HS-27A (cell line): ENCODE data around the gene PATL2.
"Not testable (repeated sequence)": the region's sequence is repeated elsewhere in the genome, so short reads cannot be mapped to it uniquely, and the experiment has no call there.

Experiments used
- DNase-seq: peaks from one replicate; pipeline ENCODE4 v3.0.0-alpha.2; 2012; ENCODE audit warnings: low read depth, missing footprints

Gene PATL2

GRCh38 chr15:44719293-44719999, 8.3 kb upstream of the PATL2 start:
- no peak for DNase-seq

GRCh38 chr15:44718927-44719292, 7.8 kb upstream of the PATL2 start:
- no peak for DNase-seq

GRCh38 chr15:44718180-44718926, 7.2 kb upstream of the PATL2 start:
- no peak for DNase-seq

- no peak for DNase-seq
Observed at GRCh38 chr15:44716983-44717602, 6.0 kb upstream of the PATL2 start.

GRCh38 chr15:44715797-44716334, 4.7 kb upstream of the PATL2 start:
- no peak for DNase-seq

- no peak for DNase-seq
Observed at GRCh38 chr15:44715142-44715796, 4.1 kb upstream of the PATL2 start.

GRCh38 chr15:44713006-44713966, 2.2 kb upstream of the PATL2 start:
- DNase-seq = no peak

- DNase-seq = no peak
Observed at GRCh38 chr15:44712346-44713005, 1.4 kb upstream of the PATL2 start.

- DNase-seq = no peak
Observed at GRCh38 chr15:44711743-44712345, 721 bp upstream of the PATL2 start.

GRCh38 chr15:44710236-44711095, 657 bp downstream of the PATL2 start:
- DNase-seq = no peak

- no peak for DNase-seq
Observed at GRCh38 chr15:44706946-44707636, 4.0 kb downstream of the PATL2 start.

- no peak for DNase-seq
Observed at GRCh38 chr15:44706401-44706800, 4.7 kb downstream of the PATL2 start.

- no peak for DNase-seq
Observed at GRCh38 chr15:44705986-44706385, 5.1 kb downstream of the PATL2 start.

- DNase-seq = not testable (repeated sequence)
Observed at GRCh38 chr15:44700676-44701075, 10.4 kb downstream of the PATL2 start.

- DNase-seq = no peak
Observed at GRCh38 chr15:44698641-44699040, 12.5 kb downstream of the PATL2 start.

GRCh38 chr15:44697014-44697413, 14.1 kb downstream of the PATL2 start:
- DNase-seq = no peak

- DNase-seq = no peak
Observed at GRCh38 chr15:44695294-44695693, 15.8 kb downstream of the PATL2 start.

- DNase-seq = no peak
Observed at GRCh38 chr15:44694416-44694815, 16.7 kb downstream of the PATL2 start.

- DNase-seq = no peak
Observed at GRCh38 chr15:44692659-44693058, 18.5 kb downstream of the PATL2 start.
